ENCODE results near the gene ABHD6. TPM values are rescaled to one million over a fixed set of nuclear protein-coding genes. Genes with fewer than 3 reads are reported as not detected.

Gene ABHD6
- total RNA-seq, 1 experiment from 2014 or later, result 2.2 TPM

GRCh38 chr3:58270485-58270884 lies 32.9 kb downstream of the ABHD6 start:
- H2BK5ac ChIP-seq (ENCODE audit: insufficient read length, low read length), result no peak overlapping the region
- no peak overlapping the region for H4K91ac ChIP-seq (ENCODE audit: insufficient read length, low read depth, low read length)
- no peak overlapping the region for H3K4me2 ChIP-seq (ENCODE audit: insufficient read depth, insufficient read length, low read length)
- WGBS (ENCODE audit: extremely low coverage, insufficient read length, low lambda C conversion rate), result no CpG with 5 or more reads among the region's 2 CpGs
- no peaks in the 10 kb centered on the region for H3K79me2 ChIP-seq (ENCODE audit: insufficient read depth, low read length)
- H4K20me1 ChIP-seq (ENCODE audit: control insufficient read depth, insufficient read depth, insufficient read length), result no peaks in the 10 kb centered on the region
- H3K9ac ChIP-seq (ENCODE audit: extremely low read depth, insufficient read length, low read length), result no peak overlapping the region
- H3K23me2 ChIP-seq (ENCODE audit: insufficient read length, low read depth, low read length, poor library complexity, severe bottlenecking), result no peaks in the 10 kb centered on the region
- no peak overlapping the region for H3K18ac ChIP-seq (ENCODE audit: insufficient read length, low read depth, low read length)
- Mint-ChIP-seq H3K4me1 (no peaks in the 10 kb centered on the region), H3K36me3 (ENCODE audit: insufficient read depth in 1 of 3, low read depth in 3 of 3) (0 out of 7 replicates have a peak, but pooled peaks cover 0 to 4% (median 0%) of the 10 kb centered on the region in 3 experiments), H3K27ac (no peak overlapping the region), H3K27me3 (ENCODE audit: low read depth) (no peaks in the 10 kb centered on the region), H3K9me3 (no peaks in the 10 kb centered on the region), H3K4me3 (no peak overlapping the region)
- H3K9me3 ChIP-seq (ENCODE audit: control insufficient read depth, low read depth, low read length), result no peaks in the 10 kb centered on the region
- H4K5ac ChIP-seq (ENCODE audit: insufficient read length, low read depth, low read length), result no peak overlapping the region
- no peak overlapping the region for H4K8ac ChIP-seq (replicated peaks; ENCODE audit: insufficient read length, low read depth, low read length)
- H2AK5ac ChIP-seq (ENCODE audit: insufficient read length, low read length), result no peak overlapping the region
- H3K27ac ChIP-seq (ENCODE audit: insufficient read length, low read depth, low read length), result no peak overlapping the region
- H2BK12ac ChIP-seq (ENCODE audit: insufficient read length, low read depth, low read length), result no peak overlapping the region
- H2BK20ac ChIP-seq (ENCODE audit: low read depth, low read length, poor library complexity, severe bottlenecking), result no peak overlapping the region
- no peak for DNase-seq
- H3K79me1 ChIP-seq (ENCODE audit: insufficient read depth, low read depth, low read length, poor library complexity, severe bottlenecking), result no peaks in the 10 kb centered on the region
- H3K4me1 ChIP-seq (ENCODE audit: insufficient read depth, low read length), result no peaks in the 10 kb centered on the region
- no peaks in the 10 kb centered on the region for H3K27me3 ChIP-seq (ENCODE audit: insufficient read depth, low read length)
- no peak overlapping the region for H3K4ac ChIP-seq (ENCODE audit: low read depth, low read length)
- no peak for TF ChIP-seq CTCF (conservative IDR thresholded peaks at IDR 0.05)
- H2BK15ac ChIP-seq (ENCODE audit: low read depth, low read length), result no peak overlapping the region
- H3K14ac ChIP-seq (ENCODE audit: insufficient read depth, low read length), result no peak overlapping the region
- no peak overlapping the region for H3K56ac ChIP-seq (ENCODE audit: insufficient read length, low read depth, low read length)
- H2AFZ ChIP-seq (ENCODE audit: low read length), result no peak overlapping the region
- H3T11ph ChIP-seq (ENCODE audit: low read length), result no peak overlapping the region
- H3K23ac ChIP-seq (ENCODE audit: insufficient read length, low read depth, low read length), result no peak overlapping the region
- no peak overlapping the region for H2BK120ac ChIP-seq (ENCODE audit: low read depth, low read length, poor library complexity, severe bottlenecking)

All from H9 (cell line).